PC-3 (cell line): ENCODE data around the gene CFAP65.
A peak's percentile ranks its signal among the peaks of the same experiment; 100 is the strongest.

Experiments
- EZH2 ChIP-seq: fragments of 300-600 bp; sonication (generic); IDR thresholded peaks from one replicate; pipeline ENCODE4 v1.6.1; 2017; ENCODE audit warnings: antibody characterized with exemption, mild to moderate bottlenecking, low read length; ENCODE audit not compliant: unreplicated experiment
- TF ChIP-seq, protein P1 (sequence below): fragments of 300-600 bp; sonication (generic); conservative IDR thresholded peaks from 2 replicates; pipeline ENCODE4 v1.5.1; 2017; ENCODE audit warnings: antibody characterized with exemption, low read depth, mild to moderate bottlenecking, low read length

DNA sequence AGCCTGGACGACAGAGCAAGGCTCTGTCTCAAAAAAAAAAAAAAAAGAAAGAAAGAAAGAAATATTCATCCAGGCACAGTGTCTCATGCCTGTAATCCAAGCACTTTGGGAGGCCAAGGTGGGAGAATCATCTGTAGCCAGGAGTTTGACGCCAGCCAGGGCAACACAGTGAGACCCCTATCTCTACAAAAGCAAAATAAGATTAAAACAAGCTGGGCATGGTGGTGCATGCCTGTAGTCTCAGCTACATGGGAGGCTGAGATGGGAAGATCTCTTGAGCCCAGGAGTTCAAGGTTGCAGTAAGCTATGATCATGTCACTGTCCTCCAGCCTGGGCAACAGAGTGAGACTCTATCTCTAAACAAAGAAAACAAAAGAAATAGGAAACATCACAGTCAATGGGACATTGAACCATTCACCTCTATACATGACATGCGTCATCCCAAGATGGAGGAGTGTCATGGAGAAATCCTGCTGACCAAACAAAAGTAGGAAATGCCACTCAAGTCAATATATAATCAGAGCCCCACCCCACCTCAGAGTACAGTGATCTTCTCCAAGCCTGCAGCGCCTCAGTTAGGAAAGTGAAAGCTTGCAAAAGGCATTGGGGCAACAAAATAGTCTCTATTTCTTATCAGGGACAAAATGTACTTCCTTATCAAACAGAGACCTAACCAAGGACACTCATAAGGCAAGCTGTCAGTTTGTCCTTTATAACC, 66.1 kb downstream of the CFAP65 start:
- TF ChIP-seq, protein P1, sequence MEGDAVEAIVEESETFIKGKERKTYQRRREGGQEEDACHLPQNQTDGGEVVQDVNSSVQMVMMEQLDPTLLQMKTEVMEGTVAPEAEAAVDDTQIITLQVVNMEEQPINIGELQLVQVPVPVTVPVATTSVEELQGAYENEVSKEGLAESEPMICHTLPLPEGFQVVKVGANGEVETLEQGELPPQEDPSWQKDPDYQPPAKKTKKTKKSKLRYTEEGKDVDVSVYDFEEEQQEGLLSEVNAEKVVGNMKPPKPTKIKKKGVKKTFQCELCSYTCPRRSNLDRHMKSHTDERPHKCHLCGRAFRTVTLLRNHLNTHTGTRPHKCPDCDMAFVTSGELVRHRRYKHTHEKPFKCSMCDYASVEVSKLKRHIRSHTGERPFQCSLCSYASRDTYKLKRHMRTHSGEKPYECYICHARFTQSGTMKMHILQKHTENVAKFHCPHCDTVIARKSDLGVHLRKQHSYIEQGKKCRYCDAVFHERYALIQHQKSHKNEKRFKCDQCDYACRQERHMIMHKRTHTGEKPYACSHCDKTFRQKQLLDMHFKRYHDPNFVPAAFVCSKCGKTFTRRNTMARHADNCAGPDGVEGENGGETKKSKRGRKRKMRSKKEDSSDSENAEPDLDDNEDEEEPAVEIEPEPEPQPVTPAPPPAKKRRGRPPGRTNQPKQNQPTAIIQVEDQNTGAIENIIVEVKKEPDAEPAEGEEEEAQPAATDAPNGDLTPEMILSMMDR = peak; percentile 12; the same call in 1 of the 2 replicates
- no peak for TF ChIP-seq EZH2
